ENCODE data around the gene SLC49A4. TPM values are rescaled to one million over a fixed set of nuclear protein-coding genes. Genes with fewer than 3 reads are reported as not detected.

SLC49A4 gene
- polyA plus RNA-seq, 3 donors from 2014 or later, result 2.3 to 3.6 (median 3.0) TPM

GRCh38 chr3:122772827-122773226 is 22.0 kb upstream of the SLC49A4 start:
- Mint-ChIP-seq H3K4me1 (no peaks in the 10 kb centered on the region), H3K9me3 (no peaks in the 10 kb centered on the region), H3K4me3 (no peak overlapping the region), H3K36me3 (peaks cover 7 to 23% (median 17%) of the 10 kb centered on the region in 3 donors), H3K27me3 (ENCODE audit: low read depth in 3 of 3) (no peaks in the 10 kb centered on the region), H3K27ac (no peak overlapping the region)
- no peak for DNase-seq

- H3K4me3 Mint-ChIP-seq, result no peak overlapping the region
- H3K4me1 Mint-ChIP-seq, result no peaks in the 10 kb centered on the region
- DNase-seq, result no peak
- peak overlapping the region in 1 of 6 donors; percentile 25 for H3K27ac Mint-ChIP-seq
- H3K36me3 Mint-ChIP-seq, result peaks cover 4 to 17% (median 13%) of the 10 kb centered on the region in 3 donors
- H3K27me3 Mint-ChIP-seq (ENCODE audit: low read depth in 3 of 3), result no peaks in the 10 kb centered on the region
- no peaks in the 10 kb centered on the region for H3K9me3 Mint-ChIP-seq
These were observed 20.8 kb upstream of the SLC49A4 start for GRCh38 chr3:122773944-122774509.

GRCh38 chr3:122774564-122774963 is 20.3 kb upstream of the SLC49A4 start:
- Mint-ChIP-seq H3K4me1 (no peaks in the 10 kb centered on the region), H3K27ac (no peak overlapping the region), H3K9me3 (no peaks in the 10 kb centered on the region), H3K27me3 (ENCODE audit: low read depth in 3 of 3) (no peaks in the 10 kb centered on the region), H3K4me3 (no peak overlapping the region), H3K36me3 (peaks cover 4 to 13% (median 9%) of the 10 kb centered on the region in 3 donors)
- DNase-seq, result no peak

- Mint-ChIP-seq H3K27me3 (ENCODE audit: low read depth in 3 of 3) (no peaks in the 10 kb centered on the region), H3K9me3 (no peaks in the 10 kb centered on the region), H3K27ac (peak overlapping the region in 1 of 6 donors; percentile 9), H3K4me1 (no peaks in the 10 kb centered on the region), H3K36me3 (peaks cover 5 to 12% (median 9%) of the 10 kb centered on the region in 3 donors), H3K4me3 (no peak overlapping the region)
- no peak for DNase-seq
These were observed 18.0 kb upstream of the SLC49A4 start for GRCh38 chr3:122776675-122777468.

GRCh38 chr3:122777563-122777962 is 17.3 kb upstream of the SLC49A4 start:
- Mint-ChIP-seq H3K4me3 (no peak overlapping the region), H3K9me3 (no peaks in the 10 kb centered on the region), H3K4me1 (no peaks in the 10 kb centered on the region), H3K27ac (no peak overlapping the region), H3K36me3 (peaks cover 5 to 12% (median 9%) of the 10 kb centered on the region in 3 donors), H3K27me3 (ENCODE audit: low read depth in 3 of 3) (no peaks in the 10 kb centered on the region)
- DNase-seq, result no peak

- peaks cover 10% of the 10 kb centered on the region in 2 donors for H3K4me1 Mint-ChIP-seq
- peaks cover 5 to 9% (median 5%) of the 10 kb centered on the region in 3 donors for H3K36me3 Mint-ChIP-seq
- no peak overlapping the region for H3K4me3 Mint-ChIP-seq
- DNase-seq, result no peak
- no peaks in the 10 kb centered on the region for H3K27me3 Mint-ChIP-seq (ENCODE audit: low read depth in 3 of 3)
- H3K27ac Mint-ChIP-seq, result no peak overlapping the region
- H3K9me3 Mint-ChIP-seq, result no peaks in the 10 kb centered on the region
These were observed 12.1 kb upstream of the SLC49A4 start for GRCh38 chr3:122782804-122783203.

- Mint-ChIP-seq H3K36me3 (peaks cover 5 to 9% (median 5%) of the 10 kb centered on the region in 3 donors), H3K4me3 (no peak overlapping the region), H3K27ac (no peak overlapping the region), H3K9me3 (no peaks in the 10 kb centered on the region), H3K4me1 (peaks cover 18 to 19% of the 10 kb centered on the region in 2 donors), H3K27me3 (ENCODE audit: low read depth in 3 of 3) (no peaks in the 10 kb centered on the region)
- DNase-seq, result no peak
These were observed 10.4 kb upstream of the SLC49A4 start for GRCh38 chr3:122784436-122784835.

- no peak for DNase-seq
These were observed 9.6 kb upstream of the SLC49A4 start for GRCh38 chr3:122785231-122785630.

GRCh38 chr3:122786066-122786465 is 8.8 kb upstream of the SLC49A4 start:
- H3K27me3 Mint-ChIP-seq (ENCODE audit: low read depth in 3 of 3), result no peaks in the 10 kb centered on the region

More at GRCh38 chr3:122785231-122785630, 9.6 kb upstream of the SLC49A4 start:
- Mint-ChIP-seq H3K4me1 (peaks cover 18 to 19% of the 10 kb centered on the region in 2 donors), H3K9me3 (no peaks in the 10 kb centered on the region), H3K27ac (peak overlapping the region in 2 of 6 donors; percentile 30 to 44), H3K36me3 (peaks cover 5 to 9% (median 5%) of the 10 kb centered on the region in 3 donors), H3K4me3 (no peak overlapping the region), H3K27me3 (ENCODE audit: low read depth in 3 of 3) (no peaks in the 10 kb centered on the region)

GRCh38 chr3:122787872-122788271 is 7.0 kb upstream of the SLC49A4 start:
- peak overlapping the region in 4 of 6 donors; percentile 29 to 60 (median 40) for H3K27ac Mint-ChIP-seq
- peaks cover 18 to 19% of the 10 kb centered on the region in 2 donors for H3K4me1 Mint-ChIP-seq
- no peak for DNase-seq

More at GRCh38 chr3:122786066-122786465, 8.8 kb upstream of the SLC49A4 start:
- Mint-ChIP-seq H3K4me1 (peaks cover 18 to 19% of the 10 kb centered on the region in 2 donors), H3K4me3 (no peak overlapping the region), H3K36me3 (peaks cover 5 to 9% (median 5%) of the 10 kb centered on the region in 3 donors), H3K9me3 (no peaks in the 10 kb centered on the region), H3K27ac (no peak overlapping the region)
- DNase-seq, result no peak

GRCh38 chr3:122789585-122790273 is 5.1 kb upstream of the SLC49A4 start:
- Mint-ChIP-seq H3K27ac (no peak overlapping the region), H3K27me3 (ENCODE audit: low read depth in 3 of 3) (peaks cover 4 to 12% (median 7%) of the 10 kb centered on the region in 3 donors), H3K4me1 (peaks cover 14 to 29% of the 10 kb centered on the region in 2 donors), H3K4me3 (no peak overlapping the region), H3K36me3 (peaks cover 0 to 4% (median 0%) of the 10 kb centered on the region in 3 donors), H3K9me3 (no peaks in the 10 kb centered on the region)
- no peak for DNase-seq

More at GRCh38 chr3:122787872-122788271, 7.0 kb upstream of the SLC49A4 start:
- Mint-ChIP-seq H3K36me3 (peaks cover 0 to 4% (median 0%) of the 10 kb centered on the region in 3 donors), H3K4me3 (no peak overlapping the region), H3K9me3 (no peaks in the 10 kb centered on the region), H3K27me3 (ENCODE audit: low read depth in 3 of 3) (no peaks in the 10 kb centered on the region)

- Mint-ChIP-seq H3K9me3 (no peaks in the 10 kb centered on the region), H3K27me3 (ENCODE audit: low read depth in 3 of 3) (peaks cover 5 to 13% (median 7%) of the 10 kb centered on the region in 3 donors), H3K36me3 (no peaks in the 10 kb centered on the region), H3K4me1 (peaks cover 19 to 30% of the 10 kb centered on the region in 2 donors), H3K4me3 (peak within 1 kb of the TSS in 3 of 5 donors; percentile 93 to 95 (median 95)), H3K27ac (peak within 1 kb of the TSS in 1 of 6 donors; percentile 96)
- DNase-seq, result peak; percentile 92
These were observed 1.1 kb upstream of the SLC49A4 start, which contains the start of gene HSPBAP1 for GRCh38 chr3:122793568-122794416. HSPBAP1 (minus strand) TSS chr3:122793831; CDS start chr3:122793680, 151 bp downstream.

GRCh38 chr3:122794483-122794778 is 438 bp upstream of the SLC49A4 start:
- H3K27me3 Mint-ChIP-seq (ENCODE audit: low read depth in 3 of 3), result peaks cover 5 to 13% (median 7%) of the 10 kb centered on the region in 3 donors
- H3K27ac Mint-ChIP-seq, result peak overlapping the region in 1 of 6 donors; percentile 96
- H3K36me3 Mint-ChIP-seq, result no peaks in the 10 kb centered on the region
- H3K4me1 Mint-ChIP-seq, result peaks cover 19 to 30% of the 10 kb centered on the region in 2 donors
- no peaks in the 10 kb centered on the region for H3K9me3 Mint-ChIP-seq
- DNase-seq, result no peak
- peak overlapping the region in 3 of 5 donors; percentile 93 to 95 (median 95) for H3K4me3 Mint-ChIP-seq
